NK-92 (cell line): ENCODE data around the gene GP1BB.

Experiments used
- DNase-seq: peaks from one replicate; lab custom pipeline; 2025; ENCODE audit not compliant: unreplicated experiment; lab: John Stamatoyannopoulos, UW

Gene GP1BB

DNA sequence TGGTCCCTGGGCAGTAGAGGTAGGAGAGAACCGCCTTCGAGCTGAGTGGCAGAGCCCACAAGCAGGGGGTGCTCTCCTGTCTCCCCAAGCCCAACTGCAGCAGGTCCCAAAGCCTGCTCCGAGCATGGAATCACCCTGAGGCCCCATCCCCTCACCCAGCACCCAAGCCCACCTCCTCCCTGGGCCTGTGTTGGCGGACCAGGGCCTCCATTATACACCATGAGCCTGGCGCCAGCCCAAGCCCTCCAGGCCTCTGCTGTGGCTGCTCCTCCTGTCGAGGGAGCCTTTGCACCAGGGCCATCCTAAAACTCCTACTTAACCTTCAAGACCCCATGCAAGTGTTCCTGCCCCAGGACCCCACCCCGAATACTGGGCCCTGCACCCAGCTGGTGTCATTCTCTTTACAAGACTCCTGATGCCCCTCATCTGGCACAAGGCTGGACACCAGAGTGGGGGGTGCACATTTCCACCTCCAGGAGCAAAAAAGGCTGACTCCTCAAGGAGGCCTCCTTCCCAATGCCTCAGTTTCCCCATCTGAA is 16.6 kb downstream of the GP1BB start:
- DNase-seq = no peak

DNA sequence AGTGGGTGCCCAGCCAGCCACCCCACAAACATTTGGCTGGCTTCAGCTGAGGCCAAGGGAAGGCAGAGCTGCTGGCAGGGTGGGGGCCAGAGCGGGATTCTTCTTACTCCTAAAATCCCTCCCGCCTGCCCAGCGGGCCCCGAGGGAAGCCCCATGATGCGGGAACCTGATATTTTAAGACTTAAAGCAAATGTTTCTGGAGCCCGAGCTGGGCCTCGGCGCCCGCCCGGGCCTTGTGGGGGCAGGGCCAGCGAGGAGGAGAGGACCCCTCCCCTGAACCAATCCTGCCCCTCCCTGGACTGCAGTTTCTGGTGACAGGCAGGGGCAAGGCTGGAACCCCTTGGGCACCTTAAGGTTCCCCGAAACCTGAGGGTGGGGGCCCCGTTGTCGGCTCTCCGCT is 17.2 kb downstream of the GP1BB start:
- no peak for DNase-seq

DNA sequence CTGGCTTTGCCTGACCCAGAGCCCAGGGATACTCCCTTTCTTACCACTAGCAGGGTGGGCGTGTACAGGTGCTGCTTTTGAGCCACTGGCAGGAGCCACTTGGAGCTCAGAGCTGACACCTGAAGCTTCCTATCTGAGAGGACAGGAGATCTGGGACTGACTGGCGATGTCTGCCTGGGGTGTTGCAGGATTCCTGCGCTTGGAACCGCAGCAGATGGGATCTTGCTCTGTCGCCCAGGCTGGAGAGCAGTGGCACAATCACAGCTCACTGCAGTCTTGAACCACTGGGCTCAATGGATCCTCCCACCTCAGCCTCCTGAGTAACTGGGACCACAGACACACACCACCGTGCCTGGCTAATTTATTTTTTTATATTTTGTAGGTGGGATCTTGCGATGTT is 17.7 kb downstream of the GP1BB start:
- no peak for DNase-seq

DNA sequence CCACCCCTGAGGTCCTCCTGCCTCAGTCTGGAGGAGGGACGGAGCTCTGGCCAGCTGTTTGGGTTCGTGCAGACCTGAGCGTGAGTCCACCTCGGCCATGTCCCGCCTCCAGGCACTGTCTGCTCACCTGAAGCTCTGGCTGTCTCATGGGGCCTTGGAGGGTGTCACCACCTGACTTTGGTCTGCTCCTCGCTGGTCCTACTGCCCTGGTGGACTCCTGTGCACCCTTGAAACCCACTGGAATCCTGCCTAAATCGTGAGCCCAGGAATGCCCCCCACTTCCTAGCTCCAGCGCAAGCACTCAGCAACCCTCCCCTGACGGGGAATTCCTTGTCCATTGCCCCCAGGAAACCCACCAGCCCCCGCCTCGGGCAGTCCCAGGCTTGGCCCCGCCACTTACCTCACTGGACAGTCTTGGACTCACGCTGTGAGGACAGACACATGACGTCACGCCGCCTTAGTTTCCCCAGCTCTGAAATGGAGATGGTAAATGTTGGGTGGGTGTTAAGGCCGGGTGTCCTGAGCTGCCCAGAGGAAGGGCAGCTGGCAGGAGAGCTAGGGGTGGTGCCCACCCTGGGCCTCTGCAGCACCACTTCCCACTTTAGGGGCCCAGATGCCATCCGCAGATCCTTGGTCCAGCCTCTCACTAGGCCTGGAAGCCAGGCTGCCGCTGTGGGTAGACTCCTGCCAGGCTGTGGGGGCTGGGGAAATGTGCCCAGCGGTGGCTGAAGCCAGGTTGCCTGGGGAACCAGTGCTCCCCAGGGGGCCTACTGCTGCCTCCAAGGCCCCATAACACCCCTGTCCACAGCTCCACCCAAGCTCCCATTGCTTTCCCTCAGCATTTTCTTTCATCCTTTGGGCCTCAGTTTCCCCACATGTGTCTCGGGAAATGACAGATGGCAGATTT is 19.1 kb downstream of the GP1BB start:
- DNase-seq = no peak

DNA sequence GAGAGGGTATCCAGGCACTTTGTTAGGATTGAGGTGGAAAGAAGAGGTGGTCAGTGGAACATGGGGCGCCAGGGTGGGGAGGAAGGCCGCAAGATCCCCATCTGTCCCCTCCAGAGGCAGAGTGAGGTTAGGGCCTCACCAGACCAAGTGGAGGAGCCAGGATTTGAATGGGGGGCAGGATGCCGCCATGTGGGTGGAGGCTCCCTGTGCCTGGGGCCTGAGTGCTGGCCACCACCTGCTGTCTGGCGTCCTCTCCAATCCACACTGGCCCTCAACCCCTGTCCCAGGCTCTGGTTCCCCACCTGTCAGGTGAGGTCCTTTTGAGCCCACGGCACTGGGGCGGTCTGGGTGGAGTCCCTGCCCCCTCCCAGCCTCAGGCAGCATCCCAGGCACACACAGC is 19.7 kb downstream of the GP1BB start:
- DNase-seq = no peak

DNA sequence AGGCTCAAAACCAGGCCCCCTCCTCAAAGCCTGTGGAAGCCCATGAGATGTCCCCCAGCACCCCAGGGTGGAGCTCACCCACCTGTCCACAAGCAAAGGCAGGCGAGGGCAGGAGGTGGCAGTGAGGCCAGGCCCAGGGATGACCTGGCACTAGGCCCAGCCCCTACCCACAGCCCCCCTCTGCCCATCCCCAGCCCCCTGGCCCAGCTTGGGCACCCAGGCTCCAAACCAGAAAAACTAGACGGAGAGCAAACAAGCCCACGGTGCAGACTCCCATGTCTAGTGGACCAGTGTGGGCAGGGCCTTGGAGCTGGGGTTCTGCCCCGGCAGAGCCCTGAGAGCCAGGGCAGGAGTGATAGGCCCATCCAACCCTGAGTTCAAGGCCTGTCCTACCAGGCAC is 20.3 kb downstream of the GP1BB start:
- DNase-seq = no peak

DNA sequence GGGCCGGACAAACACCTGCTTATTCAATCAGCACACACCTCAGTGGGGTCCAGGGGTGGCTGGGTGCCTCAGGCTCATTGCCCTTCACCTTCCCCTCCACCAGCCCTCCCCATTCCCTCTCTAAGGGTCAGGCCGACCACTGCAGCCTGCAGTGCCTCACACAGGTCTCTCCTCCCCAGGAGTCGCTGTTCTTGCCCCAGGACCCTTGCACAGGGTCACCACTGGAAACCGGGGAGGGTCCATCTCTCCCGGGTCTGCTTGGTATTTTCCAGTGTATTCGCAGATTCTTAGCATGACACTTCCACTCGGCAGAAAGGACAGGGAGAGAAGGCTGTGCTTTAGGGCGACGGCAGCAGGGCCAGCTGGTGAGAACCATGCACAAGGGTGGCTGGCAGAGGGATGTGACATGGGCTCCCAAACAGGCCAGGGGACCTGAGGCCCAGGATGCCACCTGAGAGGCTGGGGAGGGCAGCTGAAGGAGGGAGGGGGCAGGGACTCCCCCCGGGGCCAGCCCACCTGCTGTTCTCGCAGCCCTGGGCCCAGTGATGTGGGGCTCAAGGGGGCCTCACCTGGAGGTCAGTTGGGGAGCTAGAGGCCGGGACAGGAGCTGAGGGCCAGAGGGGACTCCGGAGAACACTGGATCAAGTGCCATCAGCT is 21.1 kb downstream of the GP1BB start:
- DNase-seq = no peak

DNA sequence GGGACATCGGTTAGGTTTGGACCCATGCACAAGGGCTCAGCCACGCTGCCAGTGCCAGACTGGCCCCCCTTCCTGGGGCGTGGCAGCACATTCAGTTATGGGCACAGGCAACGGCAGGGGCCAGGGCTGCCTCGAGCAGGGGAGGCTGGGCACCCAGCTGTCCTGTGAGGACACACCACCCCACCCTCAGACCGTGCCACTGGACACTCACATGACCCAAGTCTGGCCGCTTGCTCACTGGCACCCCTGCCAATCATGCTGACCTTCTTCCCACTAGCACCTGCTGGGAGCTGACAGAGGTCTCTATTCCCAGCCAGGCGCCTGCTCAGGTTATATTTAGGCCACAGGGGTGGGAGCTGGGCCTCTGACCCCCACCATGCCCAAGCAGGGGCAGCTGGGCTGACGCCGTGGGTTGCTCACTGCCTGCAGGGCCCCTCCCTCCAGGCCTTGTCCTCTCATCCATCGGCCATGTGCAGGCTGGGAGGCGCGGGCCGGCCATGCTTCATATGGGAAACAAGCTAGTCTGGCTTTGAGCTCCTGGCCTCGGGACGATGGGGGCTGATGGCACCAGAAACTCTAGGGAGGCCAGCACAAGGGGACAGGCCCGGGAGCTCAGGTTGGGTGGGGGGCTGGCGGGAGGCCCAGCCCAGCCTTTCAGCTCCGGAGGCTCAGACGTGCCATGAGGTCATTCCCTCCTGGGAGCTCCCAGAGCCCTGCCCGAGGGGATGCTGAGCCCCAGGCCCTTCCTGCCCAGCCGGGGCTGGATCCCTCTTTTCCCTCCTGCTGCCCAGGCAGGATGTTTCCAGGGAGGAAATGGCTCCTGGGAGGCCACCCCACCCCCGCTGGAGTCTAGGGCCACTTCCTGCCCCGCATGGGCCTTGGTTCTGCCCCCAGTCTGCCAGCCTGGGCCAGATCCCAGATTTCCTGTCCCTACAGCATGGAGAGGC is 22.1 kb downstream of the GP1BB start:
- no peak for DNase-seq

DNA sequence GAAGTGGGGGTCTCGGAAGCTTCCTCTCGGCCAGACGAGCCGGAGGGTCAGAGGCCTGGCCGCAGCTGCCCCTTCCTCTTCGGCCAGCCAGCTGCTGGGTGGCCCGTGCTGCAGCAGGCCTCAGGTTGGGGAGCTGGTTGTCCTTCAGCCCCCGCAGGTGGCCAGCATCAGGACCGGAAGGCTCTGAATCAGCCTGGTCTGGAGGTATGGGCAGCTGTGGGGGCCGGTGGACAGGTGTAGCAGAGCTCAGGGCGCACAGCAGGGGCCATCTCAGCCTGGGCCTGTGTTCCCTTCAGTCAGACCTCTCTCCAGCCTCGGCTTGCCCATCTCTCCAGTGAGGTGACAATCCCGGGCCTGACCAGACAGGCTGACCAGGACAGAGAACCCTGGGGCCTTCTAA is 23.4 kb downstream of the GP1BB start:
- no peak for DNase-seq

DNA sequence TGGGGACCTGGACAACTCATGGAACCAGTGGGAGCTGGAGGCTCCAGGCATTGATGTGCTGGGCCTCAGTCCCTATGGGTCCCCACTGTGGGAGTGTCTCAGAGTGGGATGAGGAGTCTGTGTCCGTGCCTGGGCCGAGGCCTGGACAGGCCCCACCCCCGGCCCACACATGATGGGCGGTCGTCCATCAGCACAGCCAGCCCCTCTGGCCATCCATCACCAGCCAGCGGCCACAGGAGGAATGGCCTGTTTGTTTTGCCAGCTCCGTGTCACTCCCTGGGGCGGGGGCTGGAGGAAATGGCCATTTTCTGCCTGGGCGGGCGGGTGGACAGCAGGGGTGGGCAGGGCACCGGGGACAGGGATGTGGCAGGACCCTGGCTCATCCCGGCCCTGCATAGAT is 24.2 kb downstream of the GP1BB start:
- no peak for DNase-seq

DNA sequence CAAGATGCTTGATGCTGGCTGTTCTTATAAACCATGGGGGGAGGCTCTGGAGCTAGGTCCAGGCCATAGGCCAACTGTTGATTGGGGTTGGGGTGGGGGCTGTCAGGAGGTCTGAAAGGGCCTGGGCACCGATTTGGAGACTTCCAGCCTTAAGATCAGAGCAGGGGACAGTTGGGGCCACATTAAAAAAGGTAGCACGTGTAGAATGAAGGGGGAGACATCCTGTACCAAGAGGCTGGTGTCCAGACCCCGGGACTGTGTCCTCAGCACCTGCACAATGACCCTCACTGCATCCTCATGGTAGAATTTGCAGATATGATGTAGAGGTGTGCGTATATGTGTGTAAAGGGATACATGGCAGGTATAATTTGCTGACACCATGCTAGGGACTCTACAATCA is 24.8 kb downstream of the GP1BB start:
- no peak for DNase-seq

DNA sequence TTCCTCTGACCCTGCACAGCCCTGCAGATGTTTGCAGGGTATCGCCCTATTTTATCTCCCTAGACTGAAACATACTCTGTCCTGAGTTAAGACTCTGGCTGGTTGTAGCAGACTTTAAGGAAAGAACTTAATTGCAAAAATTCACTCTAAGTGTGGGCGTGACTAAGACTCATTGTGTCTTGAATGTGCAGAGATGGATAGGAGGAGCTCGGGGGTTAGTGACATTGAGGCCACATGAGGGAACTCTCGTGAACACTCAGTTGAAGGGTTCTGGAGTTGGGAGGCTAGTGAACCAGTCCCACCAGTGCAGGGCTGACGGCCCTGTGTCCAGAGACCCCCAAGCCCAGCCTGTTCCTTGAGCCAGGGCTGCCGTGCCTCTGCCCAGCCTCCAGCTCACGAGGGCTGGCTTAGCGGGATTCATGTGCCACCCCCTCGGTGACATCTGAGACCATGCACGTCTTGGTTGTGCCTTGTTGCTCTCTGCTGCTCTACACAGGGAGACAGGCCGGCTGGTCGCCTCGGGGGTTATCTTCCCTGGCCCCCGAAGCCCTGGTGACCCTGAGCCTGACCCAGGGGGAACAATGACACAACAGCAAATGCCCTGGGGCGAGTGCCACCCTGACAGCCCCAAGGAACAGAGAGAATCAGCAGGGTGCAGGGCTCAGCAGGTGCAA is 25.8 kb downstream of the GP1BB start:
- DNase-seq = no peak

DNA sequence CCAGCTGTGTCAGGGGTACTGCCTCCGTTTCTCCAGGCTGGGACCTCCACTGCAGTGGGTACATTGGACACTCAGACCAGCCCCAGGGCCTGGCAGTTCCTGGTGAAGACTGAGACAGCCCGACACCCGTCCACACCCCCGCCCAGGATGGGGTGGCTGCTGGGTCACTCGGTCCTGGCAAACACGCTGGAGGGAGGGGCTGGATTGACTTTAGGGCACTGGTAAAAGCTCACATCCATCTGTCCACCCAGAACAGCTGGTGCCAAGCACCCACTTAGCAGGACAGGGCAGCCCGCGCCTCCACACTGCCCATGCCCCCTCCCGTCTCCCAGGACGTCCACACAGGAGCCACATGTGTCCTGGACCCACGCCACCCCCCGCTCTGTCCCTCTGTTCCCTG is 26.5 kb downstream of the GP1BB start:
- DNase-seq = no peak

DNA sequence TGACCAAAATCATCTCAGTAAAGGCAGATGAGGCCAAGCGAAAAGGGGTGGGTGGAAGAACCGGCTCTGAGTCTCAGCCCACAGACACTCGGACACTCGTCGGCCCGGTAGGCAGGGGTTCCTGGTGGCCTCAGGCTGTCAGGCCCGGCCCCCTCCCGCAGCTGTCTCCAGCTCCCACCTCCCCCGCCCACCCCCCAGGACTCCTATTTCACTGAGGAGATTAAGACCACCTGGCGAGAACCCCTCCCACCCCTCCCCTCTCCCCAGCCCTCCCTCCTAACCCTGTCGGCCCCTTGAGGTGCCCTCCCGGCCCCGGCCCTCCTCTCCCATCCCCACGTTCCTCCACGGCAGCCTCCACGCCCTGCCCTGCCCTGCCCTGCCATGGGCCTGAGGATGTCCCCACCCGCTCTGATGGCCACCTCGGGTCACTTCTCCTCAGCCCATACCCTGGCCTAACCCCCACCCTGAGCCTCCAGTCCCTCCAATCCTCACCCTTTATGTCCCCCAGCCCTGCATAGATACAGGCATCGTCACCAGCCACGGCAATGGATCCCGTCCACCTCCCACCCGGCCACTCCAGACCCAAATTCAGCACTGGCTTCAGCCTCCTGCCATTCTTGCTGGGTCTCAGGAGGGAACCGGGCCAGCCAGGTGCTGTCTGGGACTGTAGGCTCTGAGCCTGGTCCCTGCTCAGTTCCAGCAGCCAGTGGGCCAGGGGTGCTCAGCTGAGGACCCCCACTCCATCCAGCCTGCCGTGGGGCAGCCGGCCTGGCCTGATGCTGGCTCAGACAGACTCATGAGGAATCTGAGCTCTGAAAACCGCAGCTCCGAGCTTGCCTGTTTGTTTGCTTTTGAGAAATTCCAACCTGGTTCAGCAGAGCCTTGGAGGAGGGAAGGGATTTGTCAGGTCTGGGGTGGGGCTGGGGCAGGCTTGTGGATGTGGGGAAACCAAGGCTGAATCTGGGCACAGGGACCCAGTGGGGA is 27.5 kb downstream of the GP1BB start:
- DNase-seq = no peak

DNA sequence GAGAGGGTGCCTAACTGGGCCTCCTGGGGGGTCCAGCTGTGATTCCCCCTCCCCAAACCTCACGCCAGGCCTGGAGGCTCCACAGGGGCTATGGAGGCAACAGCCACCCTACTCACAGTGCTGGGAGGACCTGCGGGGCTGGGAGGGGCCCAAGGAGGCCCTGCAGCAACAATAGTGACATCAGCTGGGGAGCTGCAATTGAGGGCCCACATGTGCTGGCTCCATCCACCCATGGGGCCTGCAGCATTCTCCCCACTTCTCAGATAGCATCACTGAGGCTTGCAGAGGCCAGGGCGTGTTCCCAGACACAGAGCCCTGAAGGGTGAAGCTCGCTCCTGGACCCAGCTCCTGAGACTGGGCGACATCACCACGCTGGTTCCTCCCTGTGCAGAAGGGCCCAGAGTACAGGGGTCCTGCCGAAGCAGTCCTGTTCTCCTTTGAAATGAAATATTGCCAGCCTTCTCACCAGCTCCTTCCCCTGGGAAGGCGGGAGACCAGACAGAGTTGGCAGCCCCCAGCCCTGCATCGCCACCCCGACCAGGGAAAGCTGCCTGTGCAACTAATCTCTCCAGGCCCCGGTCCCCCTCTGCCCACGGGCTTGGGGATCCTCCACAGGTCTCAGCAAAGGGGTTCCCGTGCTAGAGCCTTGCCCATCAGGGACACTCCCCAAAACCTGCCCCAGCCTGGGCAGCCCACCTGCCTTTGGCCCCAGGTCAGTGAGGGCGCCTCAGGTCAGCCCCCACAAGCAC is 28.3 kb downstream of the GP1BB start:
- DNase-seq = no peak

DNA sequence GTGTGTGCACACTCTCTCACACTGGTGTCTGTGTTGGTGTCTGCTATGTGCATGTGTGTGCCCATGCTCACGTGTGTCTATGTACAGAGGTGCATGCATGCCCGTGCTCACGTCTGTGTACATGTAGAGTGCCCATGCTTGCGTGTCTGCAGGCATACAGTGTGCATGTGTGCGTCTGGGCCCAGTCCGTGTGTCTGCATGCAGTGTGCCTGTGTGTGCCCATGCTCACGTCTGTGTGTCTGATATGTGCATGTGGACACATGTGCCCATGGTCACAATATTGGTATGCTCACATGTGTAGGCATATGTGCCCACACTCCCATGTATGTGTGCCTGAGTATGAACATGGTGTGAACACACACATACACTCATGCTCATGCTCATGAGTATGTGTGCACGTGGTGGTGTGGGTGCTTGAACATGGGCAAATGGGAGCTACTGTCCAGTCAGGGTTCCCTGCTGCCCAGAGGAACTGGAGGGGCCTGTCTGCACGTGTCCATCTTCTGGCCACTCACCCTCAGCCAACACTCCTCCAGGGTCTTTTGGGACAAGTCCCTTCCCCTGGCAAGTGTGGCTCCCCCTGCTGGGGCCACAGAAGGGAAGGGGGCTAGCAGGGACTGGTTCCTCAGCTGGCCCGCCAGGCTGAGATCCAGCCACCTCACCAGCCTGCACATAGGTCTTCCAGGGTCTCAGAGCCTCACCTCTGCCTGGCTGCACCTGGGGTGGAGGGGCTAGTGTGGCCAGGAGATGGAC is 29.9 kb downstream of the GP1BB start:
- DNase-seq = no peak

DNA sequence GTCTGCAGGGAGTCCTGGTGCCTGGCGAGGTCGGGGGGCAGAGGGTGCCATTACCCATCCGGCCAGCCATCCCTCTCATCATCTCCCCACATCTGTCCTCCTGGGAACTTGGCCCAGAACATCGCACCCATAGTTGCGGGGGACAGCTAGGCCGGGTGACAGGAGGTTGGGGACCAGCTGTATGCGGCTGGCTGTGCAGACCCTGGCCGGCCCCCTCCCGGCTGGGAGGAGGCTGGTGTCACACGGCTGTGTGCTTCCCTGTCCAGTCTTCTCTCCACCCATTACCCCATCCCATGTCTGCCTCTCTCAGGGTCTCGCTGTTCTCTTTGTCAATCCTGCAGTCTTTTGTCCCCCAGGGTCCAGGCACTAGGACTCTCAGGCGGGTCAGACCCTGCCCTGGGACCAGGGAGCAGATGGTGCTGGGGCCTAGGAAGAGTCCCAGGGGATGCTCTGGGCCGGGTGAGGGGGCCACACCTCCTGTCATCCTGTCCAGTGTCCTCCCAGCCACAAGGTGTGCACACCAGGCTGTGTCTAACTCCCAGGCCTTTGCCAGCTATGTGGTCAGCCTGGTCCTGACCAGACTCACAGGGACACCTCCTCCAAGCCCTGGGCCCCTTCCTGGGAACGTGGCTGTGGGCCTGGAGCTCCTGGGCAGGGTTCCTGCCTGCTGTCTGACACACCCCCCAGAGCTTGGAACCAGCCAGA is 30.8 kb downstream of the GP1BB start:
- DNase-seq = no peak
